ENCODE data around the gene MLF2.

Gene MLF2

GRCh38 chr12:6777386-6777785, 24.4 kb upstream of the MLF2 start:
- DNase-seq = no peak

- DNase-seq = no peak
These were observed 22.5 kb upstream of the MLF2 start for GRCh38 chr12:6775185-6776174.

- DNase-seq = no peak
These were observed 21.6 kb upstream of the MLF2 start for GRCh38 chr12:6774499-6775062.

- DNase-seq = no peak
These were observed 20.8 kb upstream of the MLF2 start for GRCh38 chr12:6773590-6774351.

GRCh38 chr12:6772726-6773589, 20.0 kb upstream of the MLF2 start:
- DNase-seq = no peak

GRCh38 chr12:6772331-6772695, 19.4 kb upstream of the MLF2 start, which contains the start of gene LAG3:
LAG3 (plus strand) TSS chr12:6772520; CDS start chr12:6772853, 333 bp downstream.
- no peak for DNase-seq

GRCh38 chr12:6771509-6772330, 18.8 kb upstream of the MLF2 start:
- no peak for DNase-seq

GRCh38 chr12:6771091-6771495, 18.2 kb upstream of the MLF2 start:
- no peak for DNase-seq

GRCh38 chr12:6770600-6770999, 17.7 kb upstream of the MLF2 start:
- DNase-seq = no peak

GRCh38 chr12:6770094-6770493, 17.2 kb upstream of the MLF2 start:
- no peak for DNase-seq

GRCh38 chr12:6769666-6770065, 16.7 kb upstream of the MLF2 start:
- no peak for DNase-seq

- peak; percentile 47 for DNase-seq
These were observed 16.0 kb upstream of the MLF2 start for GRCh38 chr12:6768990-6769389.

- DNase-seq = no peak
These were observed 15.5 kb upstream of the MLF2 start for GRCh38 chr12:6768437-6768914.

GRCh38 chr12:6767353-6768319, 14.7 kb upstream of the MLF2 start:
- DNase-seq = no peak

- DNase-seq = peak; percentile 20
These were observed 13.9 kb upstream of the MLF2 start for GRCh38 chr12:6766651-6767349.

GRCh38 chr12:6765634-6766581, 13.0 kb upstream of the MLF2 start, which contains the start of gene PTMS:
PTMS (plus strand) TSS chr12:6766363; CDS start chr12:6766706, 343 bp downstream.
- peak; percentile 90 for DNase-seq

GRCh38 chr12:6765048-6765633, 12.2 kb upstream of the MLF2 start:
- no peak for DNase-seq

All from DMS153 (cell line).